GM04503 (cell line): Measurements from ENCODE around the gene RPH3AL.

Experiments used
- DNase-seq: peaks from one replicate; pipeline ENCODE4 v3.0.0-alpha.2; 2012; ENCODE audit warnings: low read depth

The RPH3AL gene

GRCh38 chr17:300881-301280 is 51.7 kb downstream of the RPH3AL start:
- DNase-seq: no peak

- DNase-seq: no peak
Observed at GRCh38 chr17:299546-299945, 53.1 kb downstream of the RPH3AL start.

- DNase-seq: no peak
Observed at GRCh38 chr17:298791-299450, 53.7 kb downstream of the RPH3AL start.

GRCh38 chr17:297758-298157 is 54.8 kb downstream of the RPH3AL start:
- DNase-seq: no peak

GRCh38 chr17:296906-297690 is 55.5 kb downstream of the RPH3AL start:
- no peak for DNase-seq

GRCh38 chr17:296379-296778 is 56.2 kb downstream of the RPH3AL start:
- DNase-seq: no peak

- no peak for DNase-seq
Observed at GRCh38 chr17:292531-293382, 59.9 kb downstream of the RPH3AL start.

- DNase-seq: no peak
Observed at GRCh38 chr17:292016-292415, 60.6 kb downstream of the RPH3AL start.

GRCh38 chr17:291587-291986 is 61.0 kb downstream of the RPH3AL start:
- no peak for DNase-seq

GRCh38 chr17:290626-291025 is 62.0 kb downstream of the RPH3AL start:
- no peak for DNase-seq

GRCh38 chr17:290121-290521 is 62.5 kb downstream of the RPH3AL start:
- no peak for DNase-seq

GRCh38 chr17:289409-289808 is 63.2 kb downstream of the RPH3AL start:
- no peak for DNase-seq

GRCh38 chr17:288802-289356 is 63.7 kb downstream of the RPH3AL start:
- DNase-seq: no peak

- DNase-seq: no peak
Observed at GRCh38 chr17:286571-286970, 66.0 kb downstream of the RPH3AL start.

GRCh38 chr17:285751-286422 is 66.7 kb downstream of the RPH3AL start:
- no peak for DNase-seq

GRCh38 chr17:284676-285355 is 67.8 kb downstream of the RPH3AL start:
- DNase-seq: no peak

- no peak for DNase-seq
Observed at GRCh38 chr17:283911-284675, 68.5 kb downstream of the RPH3AL start.

GRCh38 chr17:282912-283882 is 69.4 kb downstream of the RPH3AL start:
- DNase-seq: no peak
